Liver (tissue), 9 donors: ENCODE results near the gene PROK1. TPM values are rescaled to one million over a fixed set of nuclear protein-coding genes. Genes with fewer than 3 reads are reported as not detected.

Experiments
- DNase-seq: peaks from one replicate; pipeline ENCODE4 v3.0.0-alpha.2; 2017; ENCODE audit warnings: low spot score
- H3K27ac ChIP-seq, 2 donors: one replicate each; pipeline ENCODE4 v1.7.0; 2013; ENCODE audit warnings: inconsistent platforms in 2 of 2, low read length in 2 of 2, control low read depth in 1 of 2, low read depth in 1 of 2, mild to moderate bottlenecking in 1 of 2
- H3K27me3 ChIP-seq, 4 donors: one replicate each; pipeline versions ENCODE4 v1.6.1 to v1.7.0; 2013; ENCODE audit warnings: low read length in 3 of 4, inconsistent platforms in 1 of 4, mild to moderate bottlenecking in 1 of 4, moderate library complexity in 1 of 4; ENCODE audit not compliant: control insufficient read depth in 4 of 4, insufficient read depth in 4 of 4
- H3K36me3 ChIP-seq, 4 donors: one replicate each; pipeline versions ENCODE4 v1.6.1 to v1.7.0; 2013; ENCODE audit warnings: low read length in 3 of 4, mild to moderate bottlenecking in 3 of 4, low read depth in 1 of 4, moderate library complexity in 1 of 4; ENCODE audit not compliant: control insufficient read depth in 4 of 4, insufficient read depth in 3 of 4
- H3K4me1 ChIP-seq, 4 donors: one replicate each; pipeline versions ENCODE4 v1.6.1 to v1.7.0; 2013; ENCODE audit warnings: low read length in 3 of 4, mild to moderate bottlenecking in 3 of 4, moderate library complexity in 1 of 4; ENCODE audit not compliant: control insufficient read depth in 4 of 4, insufficient read depth in 4 of 4
- H3K4me3 ChIP-seq, 3 donors: one replicate each; pipeline versions ENCODE4 v1.6.1 to v1.7.0; 2013; ENCODE audit warnings: low read length in 3 of 3, control low read depth in 1 of 3, low read depth in 1 of 3, mild to moderate bottlenecking in 1 of 3
- H3K9ac ChIP-seq, 2 donors: one replicate each; pipeline ENCODE4 v1.7.0; 2013; ENCODE audit warnings: low read length in 2 of 2, mild to moderate bottlenecking in 2 of 2, moderate library complexity in 2 of 2, control low read depth in 1 of 2, low read depth in 1 of 2
- H3K9me3 ChIP-seq, 4 donors: one replicate each; pipeline versions ENCODE4 v1.6.1 to v1.7.0; 2013; ENCODE audit warnings: low read length in 3 of 4; ENCODE audit not compliant: control insufficient read depth in 4 of 4
- EGR1 ChIP-seq, 2 donors: IDR thresholded peaks; 2 replicates each; pipeline ENCODE4 v1.6.1; 2016 to 2018; ENCODE audit warnings: antibody characterized with exemption in 2 of 2, low read depth in 2 of 2
- FOXA1 ChIP-seq: IDR thresholded peaks from 2 replicates; pipeline ENCODE4 v1.6.1; 2016; ENCODE audit warnings: antibody characterized with exemption
- FOXA2 ChIP-seq: IDR thresholded peaks from 2 replicates; pipeline ENCODE4 v1.6.1; 2016; ENCODE audit warnings: antibody characterized with exemption
- GABPA ChIP-seq, 2 donors: IDR thresholded peaks in 1 of 2; conservative IDR thresholded peaks in 1 of 2; 2 replicates each; pipeline ENCODE4 v1.6.1; 2016; ENCODE audit warnings: antibody characterized with exemption in 2 of 2, mild to moderate bottlenecking in 1 of 2, moderate library complexity in 1 of 2
- HNF4A ChIP-seq, 2 donors: conservative IDR thresholded peaks; 2 replicates each; pipeline ENCODE4 v1.6.1; 2016; ENCODE audit warnings: antibody characterized with exemption in 2 of 2, mild to moderate bottlenecking in 2 of 2
- HNF4G ChIP-seq: IDR thresholded peaks from 2 replicates; pipeline ENCODE4 v1.6.1; 2016; ENCODE audit warnings: antibody characterized with exemption
- JUND ChIP-seq, 2 donors: IDR thresholded peaks; 2 replicates each; pipeline ENCODE4 v1.6.1; 2016; ENCODE audit warnings: antibody characterized with exemption in 2 of 2
- NR2F2 ChIP-seq: IDR thresholded peaks from 2 replicates; pipeline ENCODE4 v1.6.1; 2016; ENCODE audit warnings: antibody characterized with exemption
- RAD21 ChIP-seq, 2 donors: IDR thresholded peaks; 2 replicates each; pipeline ENCODE4 v1.6.1; 2016; ENCODE audit warnings: antibody characterized with exemption in 2 of 2, mild to moderate bottlenecking in 2 of 2
- RXRA ChIP-seq, 2 donors: IDR thresholded peaks; 2 replicates each; pipeline ENCODE4 v1.6.1; 2017 to 2018; ENCODE audit warnings: antibody characterized with exemption in 2 of 2, mild to moderate bottlenecking in 1 of 2
- TAF1 ChIP-seq: conservative IDR thresholded peaks from 2 replicates; pipeline ENCODE4 v1.6.1; 2016; ENCODE audit warnings: antibody characterized with exemption, mild to moderate bottlenecking
- YY1 ChIP-seq: IDR thresholded peaks from 2 replicates; pipeline ENCODE4 v1.6.1; 2016; ENCODE audit warnings: antibody characterized with exemption, mild to moderate bottlenecking
- WGBS: extraction: QIAGEN DNeasy Blood & Tissue Kit; methylation state at CpG from one replicate; pipeline ENCODE4 v1.1.7; 2013; 5-methylcytosine and 5-hydroxymethylcytosine counted together
- polyA plus RNA-seq, 2 donors: library from polyadenylated mRNA; stranded (reverse) in 1 of 2; unstranded in 1 of 2; fragments of 200-250 nt in 1 of 2; fragments of >200 nt in 1 of 2; fragmentation: Nextera tagmentation in 1 of 2; extraction: Ambion mirVana in 1 of 2; gene quantifications; one replicate each; pipeline versions ENCODE4 v1.2.1 to v1.2.3, GENCODE V29; 2013 to 2015
- total RNA-seq, 2 donors: library from RNA; depleted of rRNA; stranded (reverse); fragments of >200 nt; gene quantifications; one replicate each; pipeline ENCODE4 v1.2.3, GENCODE V29; 2014
- TF ChIP-seq, protein P1 (sequence below): fragments of 150-350 bp; IDR thresholded peaks from 2 replicates; pipeline ENCODE4 v1.5.1; 2017; ENCODE audit warnings: improper control_type of control experiment, low read depth, low read length; ENCODE audit not compliant: missing input control
- TF ChIP-seq, protein P2 (sequence below): IDR thresholded peaks from 2 replicates; pipeline ENCODE4 v1.6.1; 2016; ENCODE audit warnings: antibody characterized with exemption
- TF ChIP-seq, protein P3 (sequence below): IDR thresholded peaks from 2 replicates; pipeline ENCODE4 v1.6.1; 2016; ENCODE audit warnings: antibody characterized with exemption
- TF ChIP-seq, protein P4 (sequence below): IDR thresholded peaks from 2 replicates; pipeline ENCODE4 v1.6.1; 2016; ENCODE audit warnings: antibody characterized with exemption
- donor health status: healthy.
- donor health status: healthy.
- donor health status: healthy.
- donor health status: healthy.
- donor health status: healthy.

PROK1 gene
- total and polyA plus RNA-seq, 4 donors, result 0.03 TPM; not detected in 3

DNA sequence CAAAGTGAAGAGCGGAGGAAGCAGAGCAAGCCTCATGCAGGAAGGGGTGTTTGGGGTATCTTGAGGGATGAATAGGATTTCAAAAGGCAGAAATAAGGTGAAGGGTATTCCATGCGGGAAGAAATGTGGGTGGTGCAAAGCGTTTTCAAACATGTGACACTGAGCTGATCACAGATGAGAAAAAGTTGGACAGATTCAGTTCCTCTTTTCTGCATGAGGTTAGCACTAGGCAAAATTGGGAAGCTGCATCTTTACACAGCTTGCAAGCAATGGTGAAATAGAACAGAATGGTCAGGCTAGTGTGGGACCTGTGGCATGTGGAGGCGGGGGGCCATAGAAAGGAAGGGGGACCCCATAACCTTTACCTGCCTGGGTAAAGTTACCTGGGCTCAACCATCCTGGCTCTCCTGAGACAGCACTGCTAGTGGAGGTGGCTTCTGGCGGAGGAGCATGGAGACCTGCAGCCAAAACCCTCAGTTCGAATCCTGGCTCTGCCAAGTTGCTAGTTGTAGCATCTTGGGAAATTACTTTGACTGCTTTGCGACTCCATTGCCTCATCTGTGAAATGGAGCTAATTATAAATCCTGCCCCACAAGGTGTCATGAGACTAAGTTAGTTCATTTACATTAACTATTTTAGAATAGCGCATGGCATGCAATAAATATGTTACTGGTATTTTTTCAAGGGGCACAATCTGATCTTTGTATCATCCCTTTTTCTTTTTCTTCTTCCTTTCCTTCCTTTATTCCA is 51.6 kb downstream of the PROK1 start:
- Histone ChIP-seq H3K9ac (no peak overlapping the region), H3K36me3 (no peaks in the 10 kb centered on the region), H3K9me3 (no peaks in the 10 kb centered on the region), H3K27me3 (no peaks in the 10 kb centered on the region), H3K4me1 (no peaks in the 10 kb centered on the region), H3K4me3 (no peak overlapping the region), H3K27ac (no peak overlapping the region)
- DNase-seq, result no peak
- no peak for TF ChIP-seq YY1
- TF ChIP-seq, protein P1, sequence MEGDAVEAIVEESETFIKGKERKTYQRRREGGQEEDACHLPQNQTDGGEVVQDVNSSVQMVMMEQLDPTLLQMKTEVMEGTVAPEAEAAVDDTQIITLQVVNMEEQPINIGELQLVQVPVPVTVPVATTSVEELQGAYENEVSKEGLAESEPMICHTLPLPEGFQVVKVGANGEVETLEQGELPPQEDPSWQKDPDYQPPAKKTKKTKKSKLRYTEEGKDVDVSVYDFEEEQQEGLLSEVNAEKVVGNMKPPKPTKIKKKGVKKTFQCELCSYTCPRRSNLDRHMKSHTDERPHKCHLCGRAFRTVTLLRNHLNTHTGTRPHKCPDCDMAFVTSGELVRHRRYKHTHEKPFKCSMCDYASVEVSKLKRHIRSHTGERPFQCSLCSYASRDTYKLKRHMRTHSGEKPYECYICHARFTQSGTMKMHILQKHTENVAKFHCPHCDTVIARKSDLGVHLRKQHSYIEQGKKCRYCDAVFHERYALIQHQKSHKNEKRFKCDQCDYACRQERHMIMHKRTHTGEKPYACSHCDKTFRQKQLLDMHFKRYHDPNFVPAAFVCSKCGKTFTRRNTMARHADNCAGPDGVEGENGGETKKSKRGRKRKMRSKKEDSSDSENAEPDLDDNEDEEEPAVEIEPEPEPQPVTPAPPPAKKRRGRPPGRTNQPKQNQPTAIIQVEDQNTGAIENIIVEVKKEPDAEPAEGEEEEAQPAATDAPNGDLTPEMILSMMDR, result no peak
- no peak for TF ChIP-seq RAD21 (IDR thresholded peaks at IDR 0.05)
- TF ChIP-seq, protein P2, sequence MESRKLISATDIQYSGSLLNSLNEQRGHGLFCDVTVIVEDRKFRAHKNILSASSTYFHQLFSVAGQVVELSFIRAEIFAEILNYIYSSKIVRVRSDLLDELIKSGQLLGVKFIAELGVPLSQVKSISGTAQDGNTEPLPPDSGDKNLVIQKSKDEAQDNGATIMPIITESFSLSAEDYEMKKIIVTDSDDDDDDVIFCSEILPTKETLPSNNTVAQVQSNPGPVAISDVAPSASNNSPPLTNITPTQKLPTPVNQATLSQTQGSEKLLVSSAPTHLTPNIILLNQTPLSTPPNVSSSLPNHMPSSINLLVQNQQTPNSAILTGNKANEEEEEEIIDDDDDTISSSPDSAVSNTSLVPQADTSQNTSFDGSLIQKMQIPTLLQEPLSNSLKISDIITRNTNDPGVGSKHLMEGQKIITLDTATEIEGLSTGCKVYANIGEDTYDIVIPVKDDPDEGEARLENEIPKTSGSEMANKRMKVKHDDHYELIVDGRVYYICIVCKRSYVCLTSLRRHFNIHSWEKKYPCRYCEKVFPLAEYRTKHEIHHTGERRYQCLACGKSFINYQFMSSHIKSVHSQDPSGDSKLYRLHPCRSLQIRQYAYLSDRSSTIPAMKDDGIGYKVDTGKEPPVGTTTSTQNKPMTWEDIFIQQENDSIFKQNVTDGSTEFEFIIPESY, result no peak
- no peak for TF ChIP-seq HNF4A (conservative IDR thresholded peaks at IDR 0.05)
- no peak for TF ChIP-seq HNF4G
- no peak for TF ChIP-seq RXRA (IDR thresholded peaks at IDR 0.05)
- TF ChIP-seq EGR1 (IDR thresholded peaks at IDR 0.05; ENCODE audit: low read depth in 2 of 2), result no peak
- no peak for TF ChIP-seq JUND (IDR thresholded peaks at IDR 0.05)
- no peak for TF ChIP-seq FOXA1
- no peak for TF ChIP-seq NR2F2
- TF ChIP-seq TAF1, result no peak
- WGBS, result 69% methylated on average over 8 of the region's 8 CpGs

DNA sequence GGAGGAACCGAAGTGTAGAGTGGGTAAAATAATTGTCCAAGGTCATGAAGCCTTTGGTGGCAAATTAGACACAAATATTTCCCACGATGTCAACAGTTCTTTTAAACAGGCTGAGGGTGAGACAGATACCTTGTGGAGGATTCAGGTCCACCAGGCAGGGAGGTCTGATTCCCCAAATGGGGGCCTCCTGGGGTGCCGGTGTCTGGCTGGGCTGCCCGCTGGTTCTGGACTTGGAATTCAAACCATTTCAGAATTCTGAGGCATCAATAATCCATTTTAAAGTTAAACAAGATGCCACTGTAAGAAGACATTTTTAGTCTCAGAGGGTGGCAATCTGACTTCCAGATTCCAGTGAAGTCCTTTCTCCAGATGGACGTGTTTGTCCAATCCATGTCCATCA is 52.5 kb downstream of the PROK1 start:
- TF ChIP-seq NR2F2, result no peak
- TF ChIP-seq JUND (IDR thresholded peaks at IDR 0.05), result no peak
- no peak for TF ChIP-seq TAF1
- no peak for TF ChIP-seq FOXA2
- TF ChIP-seq, protein P3, sequence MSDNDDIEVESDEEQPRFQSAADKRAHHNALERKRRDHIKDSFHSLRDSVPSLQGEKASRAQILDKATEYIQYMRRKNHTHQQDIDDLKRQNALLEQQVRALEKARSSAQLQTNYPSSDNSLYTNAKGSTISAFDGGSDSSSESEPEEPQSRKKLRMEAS, result no peak
- no peak for TF ChIP-seq HNF4A (conservative IDR thresholded peaks at IDR 0.05)
- no peak for TF ChIP-seq HNF4G
- TF ChIP-seq, protein P1, result no peak
- TF ChIP-seq GABPA (IDR thresholded peaks at IDR 0.05 in 1 of 2, conservative IDR thresholded peaks at IDR 0.05 in 1 of 2), result no peak
- no peak for TF ChIP-seq EGR1 (IDR thresholded peaks at IDR 0.05; ENCODE audit: low read depth in 2 of 2)
- TF ChIP-seq, protein P2, result no peak
- TF ChIP-seq, protein P4, sequence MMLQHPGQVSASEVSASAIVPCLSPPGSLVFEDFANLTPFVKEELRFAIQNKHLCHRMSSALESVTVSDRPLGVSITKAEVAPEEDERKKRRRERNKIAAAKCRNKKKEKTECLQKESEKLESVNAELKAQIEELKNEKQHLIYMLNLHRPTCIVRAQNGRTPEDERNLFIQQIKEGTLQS, result no peak
- TF ChIP-seq RAD21 (IDR thresholded peaks at IDR 0.05), result no peak
- TF ChIP-seq RXRA (IDR thresholded peaks at IDR 0.05), result no peak
- H3K9me3 ChIP-seq, result no peaks in the 10 kb centered on the region
- no peak for DNase-seq
- H3K4me3 ChIP-seq, result no peak overlapping the region
- H3K4me1 ChIP-seq, result no peaks in the 10 kb centered on the region
- no peaks in the 10 kb centered on the region for H3K36me3 ChIP-seq
- no peak overlapping the region for H3K9ac ChIP-seq
- peaks cover 0 to 3% (median 0%) of the 10 kb centered on the region in 4 donors for H3K27me3 ChIP-seq
- WGBS, result 84% methylated on average over 5 of the region's 5 CpGs
- H3K27ac ChIP-seq, result no peak overlapping the region
